Head of caudate nucleus (tissue), 42 donors: ENCODE data around the gene CALN1.
"Not testable (repeated sequence)": the region's sequence is repeated elsewhere in the genome, so short reads cannot be mapped to it uniquely, and the experiment has no call there.

Experiments used
- DNase-seq, 42 donors: peaks; one replicate each; pipeline versions ENCODE4 v3.0.0 to v3.0.0-alpha.2; 2020 to 2021; ENCODE audit warnings: mixed read lengths in 7 of 42
- intact Hi-C: fragments of 100-400 bp; cut with DNase I; formaldehyde crosslinking; loops from one replicate; pipeline ENCODE4 v1.15.0; 2022

The CALN1 gene

GRCh38 chr7:72412121-72412618, at the start of gene CALN1:
Gene CALN1, minus strand, starts transcription at chr7:72412338.
- DNase-seq, intact Hi-C loops: not testable (repeated sequence)

DNA sequence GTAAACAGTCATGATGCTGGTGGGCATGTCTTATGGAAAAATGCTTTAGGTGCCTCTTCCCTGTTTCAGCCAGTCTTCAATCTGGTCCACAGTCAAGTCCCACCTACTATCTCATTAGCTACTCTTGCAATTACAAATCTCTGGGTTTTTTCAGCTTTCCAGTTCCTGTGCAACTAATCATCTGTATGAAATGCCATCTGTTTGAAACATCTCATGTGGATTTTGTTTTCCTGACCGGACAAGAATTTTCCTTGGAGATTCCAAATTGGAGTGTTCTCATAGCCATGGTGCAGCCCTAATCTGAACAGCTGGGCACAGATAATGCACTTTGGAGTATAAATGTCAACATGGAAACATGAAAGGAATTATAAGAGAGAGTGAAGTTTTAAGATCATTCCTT, 41.3 kb upstream of the CALN1 start:
- DNase-seq: no peak
- intact Hi-C loops: no loop called here

- intact Hi-C loops: no loop called here
- peak in 8 of 42 donors; percentile 6 to 40 (median 13) for DNase-seq
Observed at GRCh38 chr7:72447465-72448204, 35.5 kb upstream of the CALN1 start.

- DNase-seq: peak in 21 of 42 donors; percentile 4 to 51 (median 24)
- intact Hi-C loops: no loop called here
Observed at GRCh38 chr7:72446591-72447462, 34.7 kb upstream of the CALN1 start.

- DNase-seq: no peak
- intact Hi-C loops: no loop called here
Observed at GRCh38 chr7:72446131-72446530, 34.0 kb upstream of the CALN1 start.

DNA sequence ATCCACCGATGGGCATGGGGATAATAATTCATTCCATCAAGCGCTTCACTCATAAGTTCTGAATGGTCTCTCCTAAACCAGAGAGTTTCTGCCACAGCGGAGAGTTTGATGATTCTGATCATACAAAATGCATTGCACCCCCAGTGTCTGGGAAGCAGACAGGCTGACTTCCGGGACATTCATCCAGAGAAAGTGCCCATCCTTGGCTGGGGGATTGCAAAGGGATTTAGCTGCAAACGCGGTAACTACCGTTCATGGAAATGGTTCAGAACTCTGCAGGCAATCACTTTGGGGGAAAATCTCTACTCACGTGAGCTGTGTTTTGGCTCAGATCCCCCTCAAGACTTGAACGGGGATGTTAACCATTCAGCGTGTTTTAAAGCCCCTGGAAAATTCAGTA, 33.4 kb upstream of the CALN1 start:
- intact Hi-C loops: no loop called here
- no peak for DNase-seq

GRCh38 chr7:72445075-72445474, 32.9 kb upstream of the CALN1 start:
- DNase-seq: no peak
- intact Hi-C loops: no loop called here

DNA sequence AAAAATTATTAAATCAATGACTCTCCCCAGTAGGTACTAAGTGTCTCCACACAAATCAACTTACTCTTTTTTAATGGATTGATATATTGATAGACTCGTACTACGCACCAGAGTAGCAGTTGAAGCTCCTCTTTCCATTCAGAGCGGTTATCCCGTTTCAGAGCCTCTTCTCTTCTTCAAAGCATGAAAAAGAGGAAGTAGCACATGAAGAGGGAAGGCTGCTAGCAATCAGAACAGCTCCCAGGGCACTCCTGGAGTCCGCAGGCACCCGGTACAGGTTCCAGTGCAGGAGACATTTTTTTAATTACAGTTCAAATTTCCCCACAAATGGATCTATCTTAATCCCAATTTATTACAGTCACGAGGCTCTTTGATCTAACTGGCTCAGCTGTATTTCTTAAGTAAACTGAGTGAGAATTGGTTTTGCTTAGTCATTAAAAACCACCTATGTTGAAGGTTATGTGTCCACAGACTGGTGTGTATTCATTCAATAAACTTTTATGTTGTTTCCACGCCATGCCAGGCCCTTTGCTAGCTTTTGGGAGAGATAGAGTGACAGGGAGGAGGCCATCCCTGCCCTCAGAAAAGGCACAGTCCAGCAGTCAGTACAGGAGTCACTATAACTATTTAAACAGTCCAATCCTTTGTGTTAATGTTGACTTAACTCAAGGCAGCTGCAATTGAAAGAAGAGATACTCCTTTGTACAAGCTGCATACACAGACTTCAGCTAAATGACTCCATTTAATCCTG, 32.1 kb upstream of the CALN1 start:
- DNase-seq: no peak
- intact Hi-C loops: no loop called here

GRCh38 chr7:72441791-72442190, 29.7 kb upstream of the CALN1 start:
- DNase-seq: peak in 2 of 42 donors; percentile 21 to 46
- intact Hi-C loops: no loop called here

GRCh38 chr7:72438491-72438890, 26.4 kb upstream of the CALN1 start:
- DNase-seq: no peak
- intact Hi-C loops: no loop called here

- DNase-seq: no peak
- intact Hi-C loops: no loop called here
Observed at GRCh38 chr7:72437610-72438009, 25.5 kb upstream of the CALN1 start.

- DNase-seq: no peak
- intact Hi-C loops: no loop called here
Observed at GRCh38 chr7:72437061-72437585, 25.0 kb upstream of the CALN1 start.

DNA sequence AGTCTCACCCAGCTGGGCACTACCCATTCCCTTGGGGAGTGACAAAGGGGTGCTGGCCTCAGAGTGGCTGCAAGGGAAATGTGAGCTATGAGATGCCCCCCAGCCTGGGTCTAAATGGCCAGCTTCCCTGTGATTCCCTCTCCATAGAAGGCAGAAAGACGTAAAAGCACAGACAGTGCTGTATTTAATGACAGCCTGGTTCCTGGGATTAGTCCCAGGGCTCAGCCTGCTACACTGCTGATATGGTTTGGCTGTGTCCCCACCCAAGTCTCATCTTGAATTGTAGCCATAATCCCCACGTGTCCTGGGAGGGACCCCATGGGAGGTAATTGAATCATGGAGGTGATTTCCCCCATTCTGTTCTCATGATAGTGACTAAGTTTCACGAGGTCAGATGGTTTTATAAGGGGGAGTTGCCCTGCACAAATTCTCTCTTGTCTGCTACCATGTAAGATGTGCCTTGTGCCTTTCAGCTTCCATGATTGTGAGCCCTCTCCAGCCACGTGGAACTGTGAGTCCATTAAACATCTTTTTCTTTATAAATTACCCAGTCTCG, 23.9 kb upstream of the CALN1 start:
- intact Hi-C loops: no loop called here
- DNase-seq: no peak

DNA sequence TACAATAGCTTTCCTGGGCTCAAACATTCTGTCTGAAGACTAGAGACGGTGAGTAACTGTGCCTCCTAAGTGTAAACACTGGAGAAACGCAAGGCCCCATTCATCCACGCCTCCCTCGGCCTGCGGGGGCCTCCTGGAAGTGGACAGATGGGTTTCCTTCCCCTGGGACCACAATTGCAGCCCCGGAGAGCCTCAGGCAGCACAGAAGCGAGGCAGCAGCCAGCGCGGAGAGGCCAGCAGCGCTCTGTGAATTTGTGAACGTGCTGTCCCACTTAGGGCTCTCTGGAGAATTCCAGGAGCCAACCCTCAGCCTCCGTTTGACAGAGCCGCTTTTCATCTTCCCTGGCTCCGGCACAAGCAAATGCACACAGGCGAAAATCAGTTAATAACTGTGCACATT, 23.2 kb upstream of the CALN1 start:
- DNase-seq: peak in 33 of 42 donors; percentile 5 to 57 (median 21)
- intact Hi-C loops: no loop called here

GRCh38 chr7:72430531-72430930, 18.4 kb upstream of the CALN1 start:
- intact Hi-C loops: no loop called here
- no peak for DNase-seq

- no peak for DNase-seq
- intact Hi-C loops: no loop called here
Observed at GRCh38 chr7:72429316-72429715, 17.2 kb upstream of the CALN1 start.

GRCh38 chr7:72416846-72417245, 4.7 kb upstream of the CALN1 start:
- intact Hi-C loops: no loop called here
- DNase-seq: no peak

- intact Hi-C loops: no loop called here
- DNase-seq: no peak
Observed at GRCh38 chr7:72415586-72415985, 3.4 kb upstream of the CALN1 start.

- DNase-seq: no peak
- intact Hi-C loops: no loop called here
Observed at GRCh38 chr7:72413886-72414285, 1.7 kb upstream of the CALN1 start.
